ENCODE measurements around the gene SMYD2.

SMYD2 gene

DNA sequence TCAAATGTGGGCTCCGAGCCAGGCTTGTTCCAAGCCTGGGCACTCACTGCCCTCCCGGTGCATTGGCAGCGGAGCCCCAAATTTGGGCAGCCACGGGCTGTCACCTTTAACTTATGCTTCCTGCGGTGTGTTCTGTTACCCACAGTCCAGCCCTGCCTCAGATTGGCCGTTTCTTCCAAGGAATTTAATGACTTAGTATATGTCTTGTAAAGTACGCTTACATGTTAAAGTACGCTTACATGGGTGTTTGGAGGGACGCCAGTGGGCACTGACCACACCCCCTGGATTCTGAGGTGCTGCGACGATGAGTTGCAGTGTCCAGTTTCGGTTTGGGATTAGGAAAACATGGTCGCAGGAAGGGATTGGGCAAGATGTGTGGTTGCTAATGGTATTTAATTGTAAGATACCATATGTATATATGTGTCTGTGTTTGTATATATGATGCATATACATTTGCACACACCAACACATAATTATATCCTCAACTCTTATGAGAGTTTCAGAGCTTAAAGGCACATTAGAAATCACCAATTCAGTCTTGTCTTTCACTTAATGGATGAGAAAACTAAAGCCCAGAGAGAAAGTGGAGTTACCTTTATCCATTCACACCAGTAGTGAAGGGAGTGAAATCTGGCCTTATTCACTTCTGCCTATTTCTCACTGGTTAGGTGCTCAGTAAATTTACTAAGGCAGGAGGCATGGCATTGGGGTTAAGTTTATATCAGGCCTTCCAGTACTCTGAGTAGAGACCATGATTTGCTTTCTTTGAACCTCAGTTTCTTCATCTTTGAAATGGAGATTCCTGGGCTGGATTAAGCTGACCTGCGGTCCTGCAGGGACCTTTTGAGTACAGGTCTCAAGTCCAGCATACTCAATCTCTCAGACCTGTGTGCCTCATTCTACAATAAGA, 1.0 kb downstream of the SMYD2 start:
- Histone ChIP-seq H3K4me3 (replicated peaks; ENCODE audit: low read depth, low read length) (peak overlapping the region; percentile 80), H3K36me3 (ENCODE audit: control insufficient read depth, insufficient read depth, low read length) (no peaks in the 10 kb centered on the region), H3K27me3 (replicated peaks; ENCODE audit: control insufficient read depth, insufficient read depth, low read length) (no peaks in the 10 kb centered on the region)
- no peak for DNase-seq (ENCODE audit: extremely low read depth, insufficient read length)
- TF ChIP-seq, protein P1, sequence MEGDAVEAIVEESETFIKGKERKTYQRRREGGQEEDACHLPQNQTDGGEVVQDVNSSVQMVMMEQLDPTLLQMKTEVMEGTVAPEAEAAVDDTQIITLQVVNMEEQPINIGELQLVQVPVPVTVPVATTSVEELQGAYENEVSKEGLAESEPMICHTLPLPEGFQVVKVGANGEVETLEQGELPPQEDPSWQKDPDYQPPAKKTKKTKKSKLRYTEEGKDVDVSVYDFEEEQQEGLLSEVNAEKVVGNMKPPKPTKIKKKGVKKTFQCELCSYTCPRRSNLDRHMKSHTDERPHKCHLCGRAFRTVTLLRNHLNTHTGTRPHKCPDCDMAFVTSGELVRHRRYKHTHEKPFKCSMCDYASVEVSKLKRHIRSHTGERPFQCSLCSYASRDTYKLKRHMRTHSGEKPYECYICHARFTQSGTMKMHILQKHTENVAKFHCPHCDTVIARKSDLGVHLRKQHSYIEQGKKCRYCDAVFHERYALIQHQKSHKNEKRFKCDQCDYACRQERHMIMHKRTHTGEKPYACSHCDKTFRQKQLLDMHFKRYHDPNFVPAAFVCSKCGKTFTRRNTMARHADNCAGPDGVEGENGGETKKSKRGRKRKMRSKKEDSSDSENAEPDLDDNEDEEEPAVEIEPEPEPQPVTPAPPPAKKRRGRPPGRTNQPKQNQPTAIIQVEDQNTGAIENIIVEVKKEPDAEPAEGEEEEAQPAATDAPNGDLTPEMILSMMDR (IDR thresholded peaks at IDR 0.05; ENCODE audit: insufficient read depth, low read length, poor library complexity, severe bottlenecking) = no peak

GRCh38 chr1:214282630-214283242, 1.8 kb downstream of the SMYD2 start:
- no peaks in the 10 kb centered on the region for H3K27me3 ChIP-seq (replicated peaks; ENCODE audit: control insufficient read depth, insufficient read depth, low read length)
- H3K36me3 ChIP-seq (ENCODE audit: control insufficient read depth, insufficient read depth, low read length) = no peaks in the 10 kb centered on the region
- TF ChIP-seq, protein P1 (IDR thresholded peaks at IDR 0.05; ENCODE audit: insufficient read depth, low read length, poor library complexity, severe bottlenecking) = no peak
- DNase-seq (ENCODE audit: extremely low read depth, insufficient read length) = no peak
- H3K4me3 ChIP-seq (replicated peaks; ENCODE audit: low read depth, low read length) = no peak overlapping the region

DNA sequence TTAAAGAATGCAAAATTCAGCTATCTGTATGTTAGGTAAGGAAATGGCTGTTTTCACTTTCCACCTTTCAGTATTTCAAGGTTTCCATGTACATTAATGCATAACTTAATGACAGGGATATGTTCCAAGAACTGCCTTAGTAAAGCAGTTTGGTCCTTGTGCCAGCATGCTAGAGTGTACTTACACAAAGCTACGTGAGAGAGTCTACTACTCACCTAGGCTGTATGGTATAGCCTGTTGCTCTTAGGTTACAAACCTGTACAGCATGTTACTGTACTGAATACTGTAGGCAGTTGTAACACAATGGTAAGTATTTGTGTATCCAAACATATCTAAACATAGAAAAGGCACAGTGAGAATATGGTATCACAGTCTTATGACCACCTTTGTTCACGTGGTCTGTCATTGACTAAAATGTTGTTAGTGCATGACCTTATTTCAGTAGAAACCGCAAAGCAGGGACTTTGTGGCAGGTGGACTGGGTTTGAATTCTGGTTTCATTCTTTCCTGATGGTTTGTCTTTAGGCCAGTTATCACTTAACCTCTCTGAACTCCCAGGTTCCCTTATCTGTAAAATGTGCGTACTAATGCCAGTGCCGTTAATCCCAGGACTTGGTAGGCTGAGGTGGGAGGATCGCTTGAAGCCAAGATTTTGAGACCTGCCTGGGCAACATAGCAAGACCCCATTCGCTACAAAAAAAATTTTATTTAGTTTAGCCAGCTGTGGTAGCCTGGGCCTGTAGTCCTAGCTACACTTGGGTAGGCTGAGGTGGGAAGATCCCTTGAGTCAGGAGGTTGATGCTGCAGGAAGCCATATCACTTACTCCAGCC, 4.9 kb downstream of the SMYD2 start:
- H3K4me3 ChIP-seq (replicated peaks; ENCODE audit: low read depth, low read length) = no peak overlapping the region
- H3K36me3 ChIP-seq (ENCODE audit: control insufficient read depth, insufficient read depth, low read length) = no peaks in the 10 kb centered on the region
- no peak for DNase-seq (ENCODE audit: extremely low read depth, insufficient read length)
- no peaks in the 10 kb centered on the region for H3K27me3 ChIP-seq (replicated peaks; ENCODE audit: control insufficient read depth, insufficient read depth, low read length)
- TF ChIP-seq, protein P1 (IDR thresholded peaks at IDR 0.05; ENCODE audit: insufficient read depth, low read length, poor library complexity, severe bottlenecking) = no peak

- Histone ChIP-seq H3K27me3 (replicated peaks; ENCODE audit: control insufficient read depth, insufficient read depth, low read length) (no peaks in the 10 kb centered on the region), H3K4me3 (replicated peaks; ENCODE audit: low read depth, low read length) (no peak overlapping the region), H3K36me3 (ENCODE audit: control insufficient read depth, insufficient read depth, low read length) (no peaks in the 10 kb centered on the region)
- TF ChIP-seq, protein P1 (IDR thresholded peaks at IDR 0.05; ENCODE audit: insufficient read depth, low read length, poor library complexity, severe bottlenecking) = no peak
- no peak for DNase-seq (ENCODE audit: extremely low read depth, insufficient read length)
Observed at GRCh38 chr1:214287884-214288283, 6.9 kb downstream of the SMYD2 start.

DNA sequence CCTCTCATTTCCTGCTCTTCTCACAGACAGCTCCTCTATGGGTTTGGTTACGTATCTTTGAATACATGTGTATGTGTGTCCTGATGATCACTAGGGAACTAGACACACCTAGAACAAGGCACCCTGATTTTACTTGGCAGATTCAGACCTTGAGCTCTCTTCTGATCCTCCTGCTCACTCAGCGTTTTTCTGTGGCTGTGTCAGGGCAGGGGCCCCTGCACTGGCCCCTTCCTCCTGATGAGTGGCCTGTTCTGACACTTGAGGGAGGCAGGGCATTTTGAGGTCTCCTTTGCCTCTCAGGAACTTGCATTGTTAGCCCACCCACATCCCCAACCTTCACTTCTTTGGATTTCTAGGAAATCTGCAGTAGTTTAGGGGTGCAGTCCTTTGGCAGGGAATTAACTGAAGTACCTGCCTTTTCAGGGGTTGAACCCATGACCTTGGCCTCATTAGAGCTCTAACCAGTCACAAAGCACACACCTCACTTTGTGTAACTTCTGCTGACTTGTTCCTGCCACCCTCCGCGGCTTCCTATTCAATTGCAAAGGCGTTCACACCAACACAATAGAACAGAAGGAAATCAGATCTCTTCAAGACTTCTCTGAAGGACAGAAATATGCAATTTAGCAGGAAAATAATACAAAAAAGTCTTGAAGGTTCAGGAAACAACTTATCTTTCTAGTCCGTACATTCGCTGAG, 8.8 kb downstream of the SMYD2 start:
- Histone ChIP-seq H3K27me3 (replicated peaks; ENCODE audit: control insufficient read depth, insufficient read depth, low read length) (no peaks in the 10 kb centered on the region), H3K4me3 (replicated peaks; ENCODE audit: low read depth, low read length) (no peak overlapping the region), H3K36me3 (ENCODE audit: control insufficient read depth, insufficient read depth, low read length) (no peaks in the 10 kb centered on the region)
- TF ChIP-seq, protein P1 (IDR thresholded peaks at IDR 0.05; ENCODE audit: insufficient read depth, low read length, poor library complexity, severe bottlenecking) = no peak
- DNase-seq (ENCODE audit: extremely low read depth, insufficient read length) = no peak

Measured in GM06990 (cell line).